ENCODE measurements around the gene SPATS2. TPM values are rescaled to one million over a fixed set of nuclear protein-coding genes. Genes with fewer than 3 reads are reported as not detected.
"Not testable (repeated sequence)": the region's sequence is repeated elsewhere in the genome, so short reads cannot be mapped to it uniquely, and the experiment has no call there.

Gene SPATS2
- total and polyA plus RNA-seq, 2 donors (not counting 3 experiments of a cell fraction or from before 2014, with no cell fraction given), result 55.8 to 66.5 TPM

GRCh38 chr12:49533331-49533730 is 166.1 kb downstream of the SPATS2 start:
- CTCF ChIA-PET, result interaction anchor here (4.0 to 7.0 kb wide), 2 partner anchors 175 to 186 kb away, joined by 18 to 43 read pairs; no protein-coding TSS in a partner anchor

GRCh38 chr12:49534122-49534521 is 166.9 kb downstream of the SPATS2 start:
- H3K9me1 ChIP-seq (replicated peaks; ENCODE audit: control insufficient read depth, extremely low read depth, insufficient read depth, low read length); H3K79me2 ChIP-seq (ENCODE audit: control insufficient read depth, insufficient read depth, low read length); FAIRE-seq; H2AFZ ChIP-seq (ENCODE audit: low read depth, low read length); BruUV-seq (replicated peaks); H3K9ac ChIP-seq (replicated peaks; ENCODE audit: extremely low read depth, insufficient read depth, low read length); intact Hi-C loops (cut with micrococcal nuclease); H4K20me1 ChIP-seq (replicated peaks; ENCODE audit: control insufficient read depth, extremely low read depth, insufficient read depth, low read length); H3K36me3 ChIP-seq (ENCODE audit: control insufficient read depth in 2 of 2, extremely low read depth in 1 of 2, insufficient read depth in 2 of 2, low read length in 2 of 2); DNase-seq (ENCODE audit: low read depth, low spot score); dilution Hi-C loops (cut with MboI; ENCODE audit: extremely low pct_ligation_motif_present, low sequenced_read_pairs); H3K27ac ChIP-seq (ENCODE audit: insufficient read depth, low read depth, low read length); H3K4me2 ChIP-seq (ENCODE audit: insufficient read depth, low read length); H3K4me3 ChIP-seq (replicated peaks in 1 of 3; ENCODE audit: insufficient read depth in 1 of 3, low read depth in 1 of 3, low read length in 3 of 3); H3K4me1 ChIP-seq (ENCODE audit: control insufficient read depth, extremely low read depth, insufficient read depth, low read length); H3K9me3 ChIP-seq (replicated peaks; ENCODE audit: control insufficient read depth, insufficient read depth, low read length): not testable (repeated sequence)
- peaks cover 8 to 20% of the 10 kb centered on the region in 2 experiments for H3K27me3 ChIP-seq (ENCODE audit: control insufficient read depth in 2 of 2, insufficient read depth in 2 of 2, low read length in 2 of 2)
- POLR2A ChIA-PET, result interaction anchor here (0.7 kb wide), 1 partner anchor 29 kb away, joined by 8 read pairs; no protein-coding TSS in a partner anchor
- CTCF ChIA-PET, result interaction anchor here (4.0 to 7.0 kb wide), 2 partner anchors 176 to 186 kb away, joined by 18 to 43 read pairs; no protein-coding TSS in a partner anchor

More at GRCh38 chr12:49533331-49533730, 166.1 kb downstream of the SPATS2 start:
- BruUV-seq (replicated peaks), result no TSS peak
- DNase-seq (ENCODE audit: low read depth, low spot score) (no peak), FAIRE-seq (no peak)
- dilution Hi-C loops (cut with MboI; ENCODE audit: extremely low pct_ligation_motif_present, low sequenced_read_pairs), result no loop called here
- Histone ChIP-seq H3K36me3 (ENCODE audit: control insufficient read depth in 2 of 2, extremely low read depth in 1 of 2, insufficient read depth in 2 of 2, low read length in 2 of 2) (no peaks in the 10 kb centered on the region), H3K27ac (ENCODE audit: insufficient read depth, low read depth, low read length) (no peak overlapping the region), H3K9ac (replicated peaks; ENCODE audit: extremely low read depth, insufficient read depth, low read length) (no peak overlapping the region), H3K79me2 (ENCODE audit: control insufficient read depth, insufficient read depth, low read length) (no peaks in the 10 kb centered on the region), H4K20me1 (replicated peaks; ENCODE audit: control insufficient read depth, extremely low read depth, insufficient read depth, low read length) (no peaks in the 10 kb centered on the region), H3K4me2 (ENCODE audit: insufficient read depth, low read length) (no peak overlapping the region), H3K27me3 (ENCODE audit: control insufficient read depth in 2 of 2, insufficient read depth in 2 of 2, low read length in 2 of 2) (peaks cover 7 to 17% of the 10 kb centered on the region in 2 experiments), H2AFZ (ENCODE audit: low read depth, low read length) (no peak overlapping the region), H3K9me1 (replicated peaks; ENCODE audit: control insufficient read depth, extremely low read depth, insufficient read depth, low read length) (no peaks in the 10 kb centered on the region), H3K4me1 (ENCODE audit: control insufficient read depth, extremely low read depth, insufficient read depth, low read length) (peaks cover 8% of the 10 kb centered on the region), H3K9me3 (replicated peaks; ENCODE audit: control insufficient read depth, insufficient read depth, low read length) (no peaks in the 10 kb centered on the region), H3K4me3 (replicated peaks in 1 of 3; ENCODE audit: insufficient read depth in 1 of 3, low read depth in 1 of 3, low read length in 3 of 3) (no peak overlapping the region)
- intact Hi-C loops (cut with micrococcal nuclease), result no loop called here
- no peak for TF ChIP-seq EZH2 (IDR thresholded peaks at IDR 0.05; ENCODE audit: borderline replicate concordance, low read depth, low read length, severe bottlenecking)
- no peak for TF ChIP-seq FOS (IDR thresholded peaks at IDR 0.05; ENCODE audit: borderline replicate concordance, insufficient read depth, low read length)
- no peak for TF ChIP-seq CTCF (IDR thresholded peaks at IDR 0.05; ENCODE audit: extremely low read depth in 1 of 2, insufficient read depth in 1 of 2, low read depth in 1 of 2, low read length in 2 of 2)
- no peak for TF ChIP-seq POLR2AphosphoS5 (IDR thresholded peaks at IDR 0.05; ENCODE audit: insufficient read depth, low read depth, low read length)
- TF ChIP-seq MAX (IDR thresholded peaks at IDR 0.05; ENCODE audit: insufficient read depth, insufficient read length), result no peak
- no peak for TF ChIP-seq MYC (IDR thresholded peaks at IDR 0.05; ENCODE audit: low read depth, low read length)
- TF ChIP-seq GATA2 (IDR thresholded peaks at IDR 0.05; ENCODE audit: insufficient read depth, insufficient read length, low read depth, low read length), result no peak
- TF ChIP-seq POLR2A (IDR thresholded peaks at IDR 0.05; ENCODE audit: low read depth, low read length), result no peak
- no peak for TF ChIP-seq JUN (IDR thresholded peaks at IDR 0.05; ENCODE audit: borderline replicate concordance, insufficient read depth, insufficient read length, low read depth)
- POLR2A ChIA-PET, result no interaction called here

All from endothelial cell of umbilical vein (primary cell).